Activated T-cell treated with anti-CD3 and anti-CD28 coated beads, Interleukin-2, amount 50 U/mL, for 4 hours (primary cell): ENCODE measurements around the gene KLC4. TPM values are rescaled to one million over a fixed set of nuclear protein-coding genes. Genes with fewer than 3 reads are reported as not detected.
"Not testable (repeated sequence)": the region's sequence is repeated elsewhere in the genome, so short reads cannot be mapped to it uniquely, and the experiment has no call there.

Experiments used
- ATAC-seq, 2 donors: fragments of 200-7000 bp; cut with Tn5 transposase; one replicate each; pipeline ENCODE4 v1.10.0; 2021
- DNase-seq: peaks from one replicate; pipeline ENCODE4 v3.0.0-alpha.2; 2020
- H3K27me3 Mint-ChIP-seq: one replicate; pipeline ENCODE4 v1.8.0; 2021; ENCODE audit warnings: low read depth, mixed read lengths
- H3K36me3 Mint-ChIP-seq: one replicate; pipeline ENCODE4 v1.8.0; 2022; ENCODE audit warnings: mixed read lengths; ENCODE audit not compliant: insufficient read depth
- H3K4me1 Mint-ChIP-seq: one replicate; pipeline ENCODE4 v1.8.0; 2021; ENCODE audit warnings: low read depth, mixed read lengths
- H3K4me3 Mint-ChIP-seq: one replicate; pipeline ENCODE4 v1.8.0; 2021; ENCODE audit warnings: mild to moderate bottlenecking, moderate library complexity, mixed read lengths
- H3K9me3 Mint-ChIP-seq: one replicate; pipeline ENCODE4 v1.8.0; 2021; ENCODE audit warnings: mixed read lengths
- total RNA-seq, 3 donors: library from RNA; stranded (reverse); gene quantifications; one replicate each; pipeline ENCODE4 v1.2.1, GENCODE V29; 2021

Gene KLC4
- total RNA-seq, 3 donors from 2014 or later = 5.4 to 9.1 (median 7.4) TPM

DNA sequence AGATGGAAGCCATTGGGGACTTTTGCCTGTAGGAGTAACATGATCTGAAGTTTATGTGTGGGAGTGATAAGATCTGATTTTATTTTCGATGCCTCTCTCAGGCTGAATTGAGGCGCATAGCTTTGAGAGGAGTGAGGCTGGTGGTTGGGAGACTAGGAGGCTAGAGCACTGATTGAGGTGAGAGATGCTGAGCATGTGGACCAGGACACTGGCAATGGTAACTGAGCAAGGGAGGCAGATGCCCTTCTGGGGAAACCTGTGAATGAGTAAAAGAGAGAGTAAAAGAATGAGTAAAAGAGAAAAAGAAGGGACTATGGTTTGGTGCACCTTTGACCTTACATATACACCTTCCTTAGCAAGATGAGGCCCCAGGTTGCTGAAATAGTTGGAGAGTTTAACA is 35.0 kb upstream of the KLC4 start:
- peaks cover 29% of the 10 kb centered on the region for H3K36me3 Mint-ChIP-seq
- peaks cover 25% of the 10 kb centered on the region for H3K4me1 Mint-ChIP-seq
- ATAC-seq (no peak), DNase-seq (no peak)
- H3K4me3 Mint-ChIP-seq = peak overlapping the region; percentile 17
- no peaks in the 10 kb centered on the region for H3K9me3 Mint-ChIP-seq
- H3K27me3 Mint-ChIP-seq = no peaks in the 10 kb centered on the region

DNA sequence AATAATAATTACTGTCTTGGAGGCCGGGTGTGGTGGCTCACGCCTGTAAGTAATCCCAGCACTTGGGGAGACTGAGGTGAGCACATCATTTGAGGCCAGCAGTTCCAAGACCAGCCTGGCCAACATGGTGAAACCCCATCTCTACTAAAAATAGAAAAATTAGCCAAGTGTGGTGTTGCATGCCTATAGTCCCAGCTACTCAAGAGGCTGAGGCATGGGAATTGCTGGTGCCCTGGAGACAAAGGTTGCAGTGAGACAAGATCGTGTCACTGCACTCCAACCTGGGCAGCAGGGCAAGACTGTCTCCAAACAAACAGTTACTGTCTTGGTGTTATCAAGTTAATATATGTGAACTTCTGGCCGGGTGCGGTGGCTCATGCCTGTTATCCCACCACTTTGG is 33.1 kb upstream of the KLC4 start:
- DNase-seq = no peak
- H3K27me3 Mint-ChIP-seq = no peaks in the 10 kb centered on the region
- peaks cover 28% of the 10 kb centered on the region for H3K36me3 Mint-ChIP-seq
- H3K4me3 Mint-ChIP-seq = no peak overlapping the region
- no peaks in the 10 kb centered on the region for H3K9me3 Mint-ChIP-seq
- H3K4me1 Mint-ChIP-seq = peaks cover 20% of the 10 kb centered on the region
- no peak for ATAC-seq

DNA sequence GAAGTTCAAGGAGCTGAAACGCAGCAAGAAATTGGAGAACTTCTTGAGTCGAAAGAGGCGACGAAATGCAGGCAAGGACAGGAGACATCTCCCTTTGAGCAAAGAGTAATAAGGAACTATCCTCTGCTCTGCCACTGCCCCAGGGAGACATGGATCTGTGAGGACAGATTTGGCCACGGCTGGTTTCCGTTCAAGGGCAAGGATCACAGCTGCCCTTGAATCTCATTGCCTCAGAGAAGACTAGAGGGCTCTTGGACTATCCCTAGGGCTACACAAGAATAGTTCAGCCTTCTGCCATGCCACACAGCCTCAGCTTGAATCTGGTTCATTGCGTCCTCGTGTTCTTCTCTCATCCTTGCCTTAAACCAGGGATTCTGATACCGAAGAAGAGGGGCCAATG is 30.3 kb upstream of the KLC4 start:
- DNase-seq (no peak), ATAC-seq (no peak)
- Mint-ChIP-seq H3K9me3 (no peaks in the 10 kb centered on the region), H3K4me1 (peaks cover 8% of the 10 kb centered on the region), H3K27me3 (no peaks in the 10 kb centered on the region), H3K36me3 (peaks cover 34% of the 10 kb centered on the region), H3K4me3 (no peak overlapping the region)

DNA sequence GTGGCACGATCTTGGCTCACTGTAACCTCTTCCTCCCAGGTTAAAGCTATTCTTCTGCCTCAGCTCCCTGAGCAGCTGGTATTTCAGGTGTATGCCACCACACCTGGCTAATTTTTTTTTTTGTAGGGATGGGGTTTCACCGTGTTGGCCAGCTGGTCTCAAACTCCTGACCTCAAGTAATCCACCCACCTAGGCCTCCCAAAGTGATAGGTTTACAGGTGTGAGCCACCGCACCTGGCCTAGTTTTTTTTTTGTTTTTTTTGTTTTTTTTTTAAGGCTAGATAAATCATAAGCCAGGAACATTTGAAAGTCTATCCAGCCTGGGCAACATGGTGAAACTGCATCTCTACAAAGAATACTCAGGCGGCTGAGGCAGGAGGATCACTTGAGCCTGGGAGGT is 27.1 kb upstream of the KLC4 start:
- no peak overlapping the region for H3K4me3 Mint-ChIP-seq
- H3K27me3 Mint-ChIP-seq = no peaks in the 10 kb centered on the region
- ATAC-seq (no peak), DNase-seq (no peak)
- H3K36me3 Mint-ChIP-seq = peaks cover 23% of the 10 kb centered on the region
- H3K9me3 Mint-ChIP-seq = no peaks in the 10 kb centered on the region
- no peaks in the 10 kb centered on the region for H3K4me1 Mint-ChIP-seq

DNA sequence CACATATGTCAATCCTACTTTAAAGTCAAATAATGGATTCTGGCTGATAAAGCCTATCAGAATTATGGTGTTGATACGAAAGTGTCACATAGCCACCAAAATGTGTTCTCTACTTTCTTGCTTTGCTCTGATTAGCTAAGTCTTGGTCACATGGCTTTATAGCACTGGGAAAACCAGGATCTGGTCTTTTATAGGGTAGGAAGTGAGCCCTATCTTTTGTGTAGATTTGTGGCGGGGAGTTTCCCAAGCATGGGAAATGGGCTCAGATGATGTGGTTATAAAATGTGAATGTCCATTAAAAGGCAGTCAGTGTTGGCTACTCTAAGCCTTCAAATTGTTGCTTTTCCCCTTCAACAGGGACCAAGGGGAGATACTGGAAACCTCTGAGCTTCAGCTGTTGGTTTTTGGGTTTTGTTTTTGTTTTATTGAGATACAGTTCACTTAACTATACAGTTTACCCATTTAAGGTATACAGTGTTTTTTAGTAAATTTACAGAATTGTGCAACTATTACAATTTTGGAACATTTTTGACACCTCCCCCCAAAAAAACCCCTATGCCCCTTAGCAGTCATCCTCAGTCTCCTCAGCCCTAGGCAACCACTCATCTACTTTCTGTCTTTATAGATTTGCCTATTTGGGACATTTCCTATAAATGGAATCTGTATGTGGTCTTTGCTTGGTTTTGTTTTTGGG is 25.8 kb upstream of the KLC4 start:
- ATAC-seq (no peak), DNase-seq (no peak)
- no peaks in the 10 kb centered on the region for H3K9me3 Mint-ChIP-seq
- no peaks in the 10 kb centered on the region for H3K4me1 Mint-ChIP-seq
- no peak overlapping the region for H3K4me3 Mint-ChIP-seq
- H3K36me3 Mint-ChIP-seq = peaks cover 31% of the 10 kb centered on the region
- H3K27me3 Mint-ChIP-seq = no peaks in the 10 kb centered on the region

DNA sequence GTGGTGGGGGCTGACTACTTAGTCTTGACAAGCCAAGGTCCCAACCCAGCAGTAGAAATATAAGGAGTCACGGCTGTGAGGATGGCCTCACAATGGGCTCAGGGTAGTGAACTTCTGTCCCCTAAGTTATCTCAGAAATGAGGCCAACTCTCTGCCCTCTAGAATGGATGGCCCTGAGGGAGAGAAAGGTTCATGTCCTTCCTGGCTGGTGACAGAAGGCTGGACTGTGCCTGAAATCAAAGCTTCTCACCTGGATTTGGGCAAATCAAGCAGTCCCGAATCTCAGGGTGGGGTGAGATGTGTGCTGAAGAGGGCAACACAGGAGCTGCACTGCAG is 25.3 kb upstream of the KLC4 start:
- DNase-seq (no peak), ATAC-seq (no peak)
- Mint-ChIP-seq H3K4me1 (no peaks in the 10 kb centered on the region), H3K36me3 (peaks cover 33% of the 10 kb centered on the region), H3K9me3 (no peaks in the 10 kb centered on the region), H3K4me3 (no peak overlapping the region), H3K27me3 (no peaks in the 10 kb centered on the region)

DNA sequence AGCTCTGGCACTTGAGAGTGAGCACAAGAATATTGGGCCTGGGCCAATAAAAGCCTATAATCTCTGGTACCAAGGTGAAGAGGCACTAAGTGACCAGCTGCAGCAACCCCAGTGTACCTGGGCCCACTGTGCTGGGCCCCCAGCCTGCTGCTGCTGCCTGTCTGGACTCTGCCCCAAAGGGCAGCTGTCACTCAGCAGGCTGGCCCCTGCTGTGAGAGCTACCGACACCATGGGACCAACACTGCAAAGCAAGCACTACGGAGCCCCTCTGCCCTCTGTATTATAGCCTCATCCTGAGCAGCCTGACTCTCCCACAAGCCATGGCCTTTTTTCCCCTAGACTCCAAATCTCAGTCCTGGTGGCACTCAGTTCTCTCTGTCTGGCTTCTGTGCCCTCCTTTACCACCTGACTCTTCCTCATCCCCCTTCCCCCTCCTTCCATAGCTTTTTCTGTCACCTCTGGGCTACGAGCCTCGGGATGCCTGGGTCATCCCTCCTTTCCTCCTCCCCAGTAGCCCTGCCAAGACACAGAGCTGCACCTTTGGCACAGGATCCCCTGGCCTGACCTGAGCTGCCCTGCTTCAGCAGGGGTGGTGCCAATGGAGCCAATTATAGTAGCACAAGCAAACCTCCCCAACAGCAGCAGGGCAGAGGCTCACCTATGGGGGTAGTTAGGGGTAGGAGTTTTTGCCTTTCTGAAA is 23.8 kb upstream of the KLC4 start:
- H3K4me1 Mint-ChIP-seq = no peaks in the 10 kb centered on the region
- peaks cover 28% of the 10 kb centered on the region for H3K36me3 Mint-ChIP-seq
- H3K9me3 Mint-ChIP-seq = no peaks in the 10 kb centered on the region
- no peak for ATAC-seq
- DNase-seq = no peak
- H3K27me3 Mint-ChIP-seq = no peaks in the 10 kb centered on the region
- no peak overlapping the region for H3K4me3 Mint-ChIP-seq

DNA sequence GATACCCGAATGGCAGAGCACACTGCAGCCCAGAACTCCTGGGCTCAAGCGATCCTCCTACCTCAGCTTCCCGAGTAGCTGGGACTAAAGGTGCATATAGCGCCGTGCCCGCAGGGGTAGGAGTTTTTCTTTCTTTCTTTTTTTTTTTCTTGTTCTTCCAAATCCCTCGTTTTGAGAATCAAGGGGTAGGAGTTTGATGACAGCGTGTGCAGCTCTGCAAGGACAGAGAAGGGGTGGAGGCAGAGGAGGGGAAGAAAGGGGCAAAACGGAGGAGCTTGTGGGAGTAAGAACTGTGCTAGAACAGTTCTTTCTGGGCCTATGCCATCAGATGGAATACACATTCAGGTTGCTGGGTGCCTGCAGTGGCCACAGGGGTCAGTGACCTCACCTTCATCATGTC is 22.7 kb upstream of the KLC4 start:
- Mint-ChIP-seq H3K36me3 (peaks cover 30% of the 10 kb centered on the region), H3K4me1 (no peaks in the 10 kb centered on the region), H3K27me3 (no peaks in the 10 kb centered on the region), H3K4me3 (no peak overlapping the region), H3K9me3 (no peaks in the 10 kb centered on the region)
- ATAC-seq (no peak), DNase-seq (no peak)

DNA sequence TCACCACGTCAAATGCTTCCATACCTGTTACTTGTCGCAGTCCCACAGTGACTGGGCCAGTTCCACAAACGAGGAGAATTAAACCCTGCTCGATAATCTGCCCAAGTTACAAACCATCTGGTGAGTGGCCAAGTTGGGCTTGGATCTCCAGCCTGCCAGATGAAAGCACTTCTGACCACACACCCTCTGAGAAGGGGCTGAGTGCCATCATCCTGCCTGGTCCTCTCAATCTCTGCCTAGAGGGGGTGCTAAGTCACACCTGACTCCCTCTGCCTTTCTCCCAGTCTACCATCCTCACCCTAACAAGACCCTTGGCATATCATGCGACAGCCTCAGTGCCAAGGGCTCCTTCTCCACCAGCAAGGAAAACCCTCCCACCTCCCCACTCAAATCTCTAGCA is 22.2 kb upstream of the KLC4 start:
- ATAC-seq (no peak), DNase-seq (no peak)
- peaks cover 31% of the 10 kb centered on the region for H3K36me3 Mint-ChIP-seq
- H3K4me1 Mint-ChIP-seq = no peaks in the 10 kb centered on the region
- no peaks in the 10 kb centered on the region for H3K9me3 Mint-ChIP-seq
- no peak overlapping the region for H3K4me3 Mint-ChIP-seq
- H3K27me3 Mint-ChIP-seq = no peaks in the 10 kb centered on the region

DNA sequence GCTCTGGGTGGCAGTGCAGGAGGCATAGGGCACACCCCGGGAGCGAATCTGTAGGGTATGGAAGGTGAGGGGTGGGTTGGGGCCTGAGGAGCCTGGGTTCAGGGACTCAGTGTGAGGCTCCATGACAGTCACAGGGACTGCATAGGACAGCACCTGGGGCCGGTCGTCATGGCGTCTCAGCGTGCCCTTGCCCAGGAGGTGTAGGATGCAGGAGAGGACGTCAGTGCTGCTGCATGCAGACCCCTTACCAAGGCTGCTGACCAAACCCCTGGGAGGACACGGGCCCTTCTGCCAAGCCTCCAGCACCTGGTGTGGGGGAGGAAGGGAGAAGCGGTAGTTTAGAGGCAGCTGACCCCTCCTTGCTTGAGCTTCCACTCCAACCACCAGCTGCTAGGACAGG is 21.7 kb upstream of the KLC4 start:
- Mint-ChIP-seq H3K4me1 (no peaks in the 10 kb centered on the region), H3K36me3 (peaks cover 34% of the 10 kb centered on the region), H3K9me3 (no peaks in the 10 kb centered on the region), H3K4me3 (no peak overlapping the region), H3K27me3 (no peaks in the 10 kb centered on the region)
- no peak for ATAC-seq
- no peak for DNase-seq

DNA sequence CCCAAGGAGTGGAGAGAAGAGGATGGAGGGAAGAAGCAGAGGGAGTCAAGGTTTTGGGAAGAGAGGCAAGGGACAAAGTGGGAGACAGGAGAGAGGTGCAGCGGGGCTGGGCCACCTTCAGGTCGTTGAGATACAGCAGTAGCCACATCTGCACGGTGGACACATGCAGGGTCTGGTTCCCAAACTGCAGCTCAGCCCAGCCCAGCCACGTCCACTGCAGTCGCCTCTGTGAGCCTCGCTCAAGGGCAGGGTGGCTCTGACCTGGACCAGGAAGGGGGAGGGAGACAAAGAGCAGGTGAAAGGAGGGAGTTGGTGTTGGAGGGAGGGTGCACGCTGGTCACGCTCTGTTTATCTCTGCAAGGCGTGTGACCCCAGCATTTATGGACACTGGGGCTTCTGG is 20.7 kb upstream of the KLC4 start:
- H3K4me1 Mint-ChIP-seq = no peaks in the 10 kb centered on the region
- ATAC-seq = no peak

DNA sequence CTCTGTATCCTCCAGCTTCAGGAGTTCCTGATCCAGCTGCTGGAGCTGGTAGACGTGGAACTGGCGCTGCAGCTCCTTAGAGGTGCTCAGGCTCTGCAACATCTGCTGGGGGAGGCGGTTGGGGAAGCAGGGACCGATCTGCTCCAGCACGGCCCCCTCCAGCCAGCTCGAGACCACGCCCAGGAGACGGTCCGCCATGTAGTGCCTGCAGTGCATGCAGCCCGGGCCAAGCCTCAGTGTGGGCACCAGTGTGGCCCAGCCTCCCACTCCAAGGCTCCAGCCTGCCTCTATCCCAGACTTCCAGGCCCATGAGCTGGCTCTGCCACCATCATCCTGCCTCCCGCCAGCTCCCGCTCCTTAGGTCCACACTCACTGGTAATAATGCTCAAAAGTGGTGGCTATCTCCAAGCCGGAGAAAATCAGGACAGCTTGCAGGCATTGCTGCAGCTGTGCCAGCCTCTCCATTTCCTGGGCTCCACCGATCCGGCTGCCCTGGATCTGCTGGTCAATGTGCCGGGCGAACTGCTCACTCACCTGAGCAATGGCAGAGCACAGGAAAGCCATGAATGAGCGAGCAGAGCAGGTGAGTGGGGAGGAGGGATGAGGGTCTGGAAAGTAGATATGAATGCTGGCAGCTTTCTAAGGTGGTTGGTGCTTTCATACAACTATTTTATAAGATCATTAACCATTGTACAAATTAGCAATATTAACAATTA is 18.7 kb upstream of the KLC4 start:
- H3K36me3 Mint-ChIP-seq = peaks cover 27% of the 10 kb centered on the region
- no peaks in the 10 kb centered on the region for H3K4me1 Mint-ChIP-seq
- DNase-seq (no peak), ATAC-seq (no peak)
- no peaks in the 10 kb centered on the region for H3K9me3 Mint-ChIP-seq
- no peaks in the 10 kb centered on the region for H3K27me3 Mint-ChIP-seq
- no peak overlapping the region for H3K4me3 Mint-ChIP-seq

More for the DNA sequence above, 20.7 kb upstream of the KLC4 start:
- H3K4me3 Mint-ChIP-seq = no peak overlapping the region
- no peaks in the 10 kb centered on the region for H3K9me3 Mint-ChIP-seq
- peaks cover 29% of the 10 kb centered on the region for H3K36me3 Mint-ChIP-seq
- no peaks in the 10 kb centered on the region for H3K27me3 Mint-ChIP-seq
- DNase-seq = no peak

DNA sequence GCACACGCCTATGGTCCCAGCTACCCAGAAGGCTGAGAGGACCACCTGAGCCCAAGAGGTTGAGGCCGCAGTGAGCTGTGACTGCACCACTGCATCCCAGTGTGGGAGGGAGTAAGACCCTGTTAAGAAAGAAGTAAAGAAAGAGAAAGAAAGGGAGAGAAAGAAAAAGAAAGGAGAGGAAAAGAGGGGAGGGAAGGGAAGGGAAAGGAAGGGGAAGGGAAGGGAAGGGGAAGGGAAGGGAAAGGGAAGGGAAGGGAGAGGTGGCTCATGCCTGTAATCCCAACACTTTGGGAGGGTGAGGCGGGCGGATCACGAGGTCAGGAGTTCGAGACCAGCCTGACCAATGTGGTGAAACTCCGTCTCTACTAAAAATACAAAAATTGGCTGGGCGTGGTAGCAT is 18.0 kb upstream of the KLC4 start:
- H3K27me3 Mint-ChIP-seq, ATAC-seq, H3K4me1 Mint-ChIP-seq, DNase-seq, H3K4me3 Mint-ChIP-seq, H3K9me3 Mint-ChIP-seq: not testable (repeated sequence)
- peaks cover 31% of the 10 kb centered on the region for H3K36me3 Mint-ChIP-seq

DNA sequence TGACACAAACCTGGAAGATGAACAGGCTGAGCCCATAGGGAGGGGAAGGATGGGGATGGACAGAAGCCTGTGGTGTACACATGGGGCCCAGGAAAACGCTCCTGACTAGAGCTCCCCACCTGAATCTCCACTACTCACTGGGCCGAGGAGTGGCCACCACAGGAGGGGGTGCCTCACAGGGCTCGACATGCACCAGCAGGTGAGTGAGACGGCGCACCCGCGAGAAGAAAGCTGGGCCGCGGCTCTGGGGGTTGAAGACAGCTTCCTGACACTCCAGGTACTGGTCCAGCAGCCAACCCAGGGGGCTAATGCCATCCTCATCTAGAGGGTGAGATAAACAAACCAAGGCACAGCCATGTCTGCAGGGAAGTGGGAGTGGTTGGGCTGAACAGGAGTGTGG is 16.1 kb upstream of the KLC4 start:
- Mint-ChIP-seq H3K9me3 (no peaks in the 10 kb centered on the region), H3K36me3 (peaks cover 25% of the 10 kb centered on the region), H3K27me3 (no peaks in the 10 kb centered on the region), H3K4me1 (no peaks in the 10 kb centered on the region), H3K4me3 (no peak overlapping the region)
- DNase-seq (no peak), ATAC-seq (no peak)

DNA sequence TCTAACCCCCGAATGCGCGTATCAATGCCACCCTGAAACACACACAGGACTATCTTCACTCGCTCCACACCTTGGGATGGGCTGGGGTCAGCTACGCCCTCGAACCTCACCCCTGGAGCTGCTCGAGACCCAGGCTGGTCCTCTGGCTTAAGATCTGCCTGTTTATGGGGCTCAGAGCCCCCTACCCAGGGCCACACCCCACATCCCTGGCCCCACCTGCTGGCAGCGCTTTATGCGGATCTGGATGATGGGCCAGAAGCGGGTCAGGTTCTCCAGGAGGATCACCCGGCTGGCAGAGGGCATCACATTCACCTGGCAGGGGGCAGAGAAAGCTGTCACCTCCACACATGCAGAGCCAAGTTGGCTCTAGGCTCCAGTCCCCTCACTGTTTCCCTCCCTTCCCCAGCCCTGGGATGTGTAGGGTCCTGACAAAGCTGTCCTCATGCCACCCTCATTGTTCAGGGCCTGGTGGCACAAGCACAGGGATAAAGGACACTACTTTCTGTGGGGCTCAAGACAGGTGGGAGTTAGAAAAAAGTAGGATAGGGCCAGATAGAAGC is 14.0 kb upstream of the KLC4 start:
- DNase-seq (no peak), ATAC-seq (no peak)
- H3K9me3 Mint-ChIP-seq = no peaks in the 10 kb centered on the region
- H3K27me3 Mint-ChIP-seq = no peaks in the 10 kb centered on the region
- peaks cover under 1% of the 10 kb centered on the region for H3K4me1 Mint-ChIP-seq
- H3K4me3 Mint-ChIP-seq = no peak overlapping the region
- H3K36me3 Mint-ChIP-seq = peaks cover 28% of the 10 kb centered on the region
